DOHH2 (cell line): ENCODE results near the gene PRDM16.

Source experiments
- H3F3A ChIP-seq: fragments of 200-600 bp; sonication (generic), shearing (Covaris generic); 2 replicates; pipeline ENCODE4 v1.6.0; 2016; ENCODE audit warnings: antibody characterized with exemption, mild to moderate bottlenecking; ENCODE audit not compliant: control insufficient read depth, insufficient read depth
- H3K27ac ChIP-seq: fragments of 200-600 bp; sonication (generic); 2 replicates; pipeline ENCODE4 v1.5.1; 2014; ENCODE audit warnings: low read depth, mild to moderate bottlenecking, low read length, moderate library complexity
- H3K27me3 ChIP-seq: fragments of 200-600 bp; sonication (generic); 2 replicates; pipeline ENCODE4 v1.6.1; 2014; ENCODE audit warnings: mild to moderate bottlenecking, low read length, mixed read lengths; ENCODE audit not compliant: control insufficient read depth
- H3K36me3 ChIP-seq: fragments of 200-600 bp; sonication (generic); 2 replicates; pipeline ENCODE4 v1.6.1; 2014; ENCODE audit warnings: mild to moderate bottlenecking, low read length, moderate library complexity, mixed read lengths; ENCODE audit not compliant: control insufficient read depth
- H3K4me1 ChIP-seq: fragments of 200-600 bp; sonication (generic); 2 replicates; pipeline ENCODE4 v1.6.1; 2014; ENCODE audit warnings: mild to moderate bottlenecking, low read length, mixed read lengths; ENCODE audit not compliant: control insufficient read depth
- H3K4me2 ChIP-seq: fragments of 200-600 bp; sonication (generic); 2 replicates; pipeline ENCODE4 v1.6.0; 2014; ENCODE audit warnings: mild to moderate bottlenecking, low read length, moderate library complexity
- H3K4me3 ChIP-seq: fragments of 200-600 bp; sonication (generic); 2 replicates; pipeline ENCODE4 v1.5.1; 2014; ENCODE audit warnings: mild to moderate bottlenecking, low read length, mixed read lengths
- H3K79me2 ChIP-seq: fragments of 200-600 bp; sonication (generic); 2 replicates; pipeline ENCODE4 v1.6.1; 2014; ENCODE audit warnings: mild to moderate bottlenecking, low read length, mixed read lengths; ENCODE audit not compliant: control insufficient read depth
- H3K9me2 ChIP-seq: fragments of 200-600 bp; sonication (generic); replicated peaks from 2 replicates; pipeline ENCODE4 v1.6.1; 2014; ENCODE audit warnings: mild to moderate bottlenecking, low read length, mixed read lengths; ENCODE audit not compliant: control insufficient read depth
- H3K9me3 ChIP-seq: fragments of 200-600 bp; sonication (generic); 2 replicates; pipeline ENCODE4 v1.6.1; 2014; ENCODE audit warnings: antibody characterized with exemption, low read length, mixed read lengths; ENCODE audit not compliant: control insufficient read depth, insufficient read depth
- H4K20me1 ChIP-seq: fragments of 200-600 bp; sonication (generic); 2 replicates; pipeline ENCODE4 v1.6.0; 2014; ENCODE audit warnings: low read depth, mild to moderate bottlenecking, antibody characterized with exemption, low read length, moderate library complexity; ENCODE audit not compliant: control insufficient read depth, insufficient read depth
- CTCF ChIP-seq: fragments of 200-600 bp; sonication (generic); IDR thresholded peaks from one replicate; pipeline ENCODE4 v1.5.1; 2014; ENCODE audit warnings: antibody characterized with exemption, mild to moderate bottlenecking, low read depth, low read length; ENCODE audit not compliant: poor library complexity, severe bottlenecking
- EZH2phosphoT487 ChIP-seq: fragments of 200-600 bp; sonication (generic); IDR thresholded peaks from 2 replicates; pipeline ENCODE4 v1.6.1; 2017; ENCODE audit warnings: borderline replicate concordance, mild to moderate bottlenecking, antibody characterized with exemption, low read length, moderate library complexity, mixed read lengths

PRDM16 gene

GRCh38 chr1:3196577-3197245, 127.7 kb downstream of the PRDM16 start:
- Histone ChIP-seq H3K4me3 (no peak overlapping the region), H3K4me2 (no peak overlapping the region), H3K27me3 (no peaks in the 10 kb centered on the region), H3K9me2 (no peaks in the 10 kb centered on the region), H3K27ac (no peak overlapping the region), H3K79me2 (no peaks in the 10 kb centered on the region), H4K20me1 (no peaks in the 10 kb centered on the region), H3K9me3 (no peaks in the 10 kb centered on the region), H3F3A (no peaks in the 10 kb centered on the region), H3K4me1 (no peaks in the 10 kb centered on the region), H3K36me3 (no peaks in the 10 kb centered on the region)
- TF ChIP-seq EZH2phosphoT487 (no peak), CTCF (no peak)

DNA sequence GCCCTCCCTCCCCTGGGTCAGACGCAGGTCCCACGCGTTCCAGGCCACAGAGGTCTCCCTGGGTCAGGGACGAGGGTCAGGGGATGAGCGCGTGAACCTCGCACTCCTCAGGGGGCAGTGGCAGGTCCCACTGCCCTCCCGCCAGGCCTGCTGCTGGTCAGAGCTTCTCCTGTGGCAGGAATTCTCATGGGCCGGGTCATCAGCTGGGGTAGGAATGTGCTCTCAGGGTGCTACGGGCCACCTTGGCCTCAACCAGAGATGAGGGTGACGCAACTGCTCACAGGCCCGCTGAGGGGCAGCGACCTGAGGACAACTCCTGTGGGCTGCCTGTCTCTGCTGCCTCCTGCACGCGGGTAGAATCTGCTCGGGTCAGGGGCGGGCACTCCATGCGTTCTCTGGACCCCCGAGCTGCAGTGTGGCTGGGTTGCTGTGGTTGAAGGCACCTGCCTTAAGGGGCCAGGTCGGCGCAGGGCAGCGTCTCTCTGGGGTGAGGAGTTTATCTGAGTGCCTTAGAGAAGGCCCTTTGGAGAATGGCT, 128.8 kb downstream of the PRDM16 start:
- TF ChIP-seq CTCF, result no peak
- TF ChIP-seq EZH2phosphoT487, result no peak
- no peak overlapping the region for H3K4me3 ChIP-seq
- no peaks in the 10 kb centered on the region for H4K20me1 ChIP-seq

GRCh38 chr1:3198371-3199271, 129.6 kb downstream of the PRDM16 start:
- H4K20me1 ChIP-seq, result no peaks in the 10 kb centered on the region
- no peaks in the 10 kb centered on the region for H3K79me2 ChIP-seq
- no peak for TF ChIP-seq EZH2phosphoT487
- TF ChIP-seq CTCF, result no peak
- H3K9me3 ChIP-seq, result no peaks in the 10 kb centered on the region
- H3K36me3 ChIP-seq, result no peaks in the 10 kb centered on the region
- no peaks in the 10 kb centered on the region for H3K9me2 ChIP-seq
- no peaks in the 10 kb centered on the region for H3F3A ChIP-seq
- H3K4me3 ChIP-seq, result no peak overlapping the region
- H3K27me3 ChIP-seq, result no peaks in the 10 kb centered on the region
- H3K27ac ChIP-seq, result no peak overlapping the region
- H3K4me1 ChIP-seq, result no peaks in the 10 kb centered on the region
- no peak overlapping the region for H3K4me2 ChIP-seq

More for the DNA sequence above, 128.8 kb downstream of the PRDM16 start:
- no peaks in the 10 kb centered on the region for H3K36me3 ChIP-seq
- H3K27me3 ChIP-seq, result no peaks in the 10 kb centered on the region
- no peaks in the 10 kb centered on the region for H3K79me2 ChIP-seq
- H3K4me2 ChIP-seq, result no peak overlapping the region
- no peaks in the 10 kb centered on the region for H3F3A ChIP-seq
- H3K4me1 ChIP-seq, result no peaks in the 10 kb centered on the region
- no peaks in the 10 kb centered on the region for H3K9me2 ChIP-seq
- H3K27ac ChIP-seq, result no peak overlapping the region
- H3K9me3 ChIP-seq, result no peaks in the 10 kb centered on the region
